A549 (cell line): ENCODE measurements around the gene TMEM63C. TPM values are rescaled to one million over a fixed set of nuclear protein-coding genes. Genes with fewer than 3 reads are reported as not detected.

Experiments used
- ATAC-seq, 2 experiments: fragments of 200-7000 bp in 1 of 2; fragments of >200 bp in 1 of 2; cut with Nextera tagmentation in 1 of 2; cut with Tn5 transposase in 1 of 2; 3 replicates each; pipeline versions ENCODE4 v1.8.0 to v1.9.1; 2018 to 2020; ENCODE audit warnings: mild to moderate bottlenecking in 1 of 2, moderate library complexity in 1 of 2
- CTCF ChIA-PET: fragments of 300-600 bp; sonication (Branson Sonifier 250); formaldehyde crosslinking; extraction: SDS; loops from one replicate; lab custom pipeline; 2021; ENCODE audit warnings: antibody characterized with exemption, inconsistent platforms; lab: Yijun Ruan, JAX
- POLR2A ChIA-PET: fragments of 350-600 bp; formaldehyde crosslinking; extraction: SDS; loops from one replicate; lab custom pipeline; 2021; ENCODE audit warnings: antibody characterized with exemption, inconsistent platforms; lab: Yijun Ruan, JAX
- DNase-seq, 2 experiments: peaks; one replicate each; pipeline versions ENCODE4 v3.0.0 to v3.0.0-alpha.2; 2011 to 2016; ENCODE audit warnings: low read depth in 1 of 2, low spot score in 1 of 2
- FAIRE-seq: peaks from 2 replicates; lab custom pipeline; 2011; peaks lifted over from hg19 to GRCh38; lab: Jason Lieb, UNC
- H3K27ac ChIP-seq, 2 experiments: fragments of >200 bp; sonication (Bioruptor Twin); formaldehyde crosslinking; 3 replicates each; pipeline ENCODE4 v1.5.1; 2016 to 2017
- H3K4me1 ChIP-seq: fragments of >200 bp; sonication (Bioruptor Twin); formaldehyde crosslinking; 3 replicates; pipeline ENCODE4 v1.6.1; 2016
- H3K4me2 ChIP-seq: fragments of >200 bp; sonication (Bioruptor Twin); formaldehyde crosslinking; 3 replicates; pipeline ENCODE4 v1.6.1; 2016
- H3K4me3 ChIP-seq: fragments of >200 bp; sonication (Bioruptor Twin); formaldehyde crosslinking; 3 replicates; pipeline ENCODE4 v1.5.1; 2016
- H3K9me3 ChIP-seq: fragments of >200 bp; sonication (Bioruptor Twin); formaldehyde crosslinking; 3 replicates; pipeline ENCODE4 v1.6.1; 2016
- BHLHE40 ChIP-seq: IDR thresholded peaks from 2 replicates; pipeline ENCODE4 v1.6.1; 2012; ENCODE audit warnings: low read depth, low read length, inconsistent platforms
- CHD2 ChIP-seq: fragments of 150-350 bp; IDR thresholded peaks from 2 replicates; pipeline ENCODE4 v1.6.1; 2014; ENCODE audit warnings: low read length; ENCODE audit not compliant: partially characterized antibody
- EP300 ChIP-seq, 2 experiments: fragments of >200 bp; sonication (Bioruptor Twin); formaldehyde crosslinking; IDR thresholded peaks; 2 replicates in 1 of 2; 3 replicates in 1 of 2; pipeline ENCODE4 v1.6.1; 2016 to 2017
- FOSB ChIP-seq: fragments of 250-450 bp; sonication (Bioruptor Pico); IDR thresholded peaks from 2 replicates; pipeline ENCODE4 v1.5.0; 2020; ENCODE audit warnings: mild to moderate bottlenecking, moderate library complexity
- MAZ ChIP-seq: fragments of 150-350 bp; IDR thresholded peaks from 2 replicates; pipeline ENCODE4 v1.6.1; 2014; ENCODE audit warnings: antibody characterized with exemption, low read depth, low read length, borderline replicate concordance
- NFE2L2 ChIP-seq: fragments of 150-350 bp; conservative IDR thresholded peaks from 2 replicates; pipeline ENCODE4 v1.6.1; 2014; ENCODE audit warnings: low read length
- RAD21 ChIP-seq, 2 experiments: fragments of >200 bp in 1 of 2; sonication (Bioruptor Twin) in 1 of 2; formaldehyde crosslinking in 1 of 2; IDR thresholded peaks in 1 of 2; conservative IDR thresholded peaks in 1 of 2; 2 replicates in 1 of 2; 3 replicates in 1 of 2; pipeline ENCODE4 v1.6.1; 2012 to 2018; ENCODE audit warnings: inconsistent platforms in 1 of 2
- RARB ChIP-seq: fragments of 250-450 bp; sonication (Bioruptor Pico); IDR thresholded peaks from 2 replicates; pipeline ENCODE4 v1.8.0; 2021; ENCODE audit warnings: mild to moderate bottlenecking, moderate library complexity
- SREBF2 ChIP-seq: fragments of 450-650 bp; IDR thresholded peaks from 2 replicates; pipeline ENCODE4 v1.6.1; 2014; ENCODE audit warnings: mild to moderate bottlenecking, moderate library complexity
- TFCP2L1 ChIP-seq: fragments of 250-450 bp; sonication (Bioruptor Pico); IDR thresholded peaks from 2 replicates; pipeline ENCODE4 v1.5.0; 2021; ENCODE audit warnings: mild to moderate bottlenecking
- ZNF302 ChIP-seq: fragments of 250-450 bp; sonication (Bioruptor Pico); IDR thresholded peaks from 2 replicates; pipeline ENCODE4 v1.9.0; 2021; ENCODE audit warnings: inconsistent platforms, mild to moderate bottlenecking, moderate library complexity
- WGBS: methylation state at CpG from one replicate; pipeline ENCODE4 v1.1.6; 2017; ENCODE audit errors: missing lambda C conversion rate; 5-methylcytosine and 5-hydroxymethylcytosine counted together
- polyA plus RNA-seq, 4 experiments: library from polyadenylated mRNA; depleted of rRNA in 3 of 4; stranded (reverse); fragments of >200 nt; fragmentation: RNase III in 1 of 4; extraction: RNeasy Plus Mini Kit Qiagen cat#74134 plus additional on column Dnase treatment in 1 of 4; gene quantifications; 2 replicates in 3 of 4; 3 replicates in 1 of 4; pipeline ENCODE4 v1.2.3, GENCODE V29; 2011 to 2017
- TF ChIP-seq, protein P1 (sequence below): fragments of 200-600 bp; sonication (generic); IDR thresholded peaks from 2 replicates; pipeline ENCODE4 v1.6.1; 2016; ENCODE audit warnings: antibody characterized with exemption, mild to moderate bottlenecking, moderate library complexity
- TF ChIP-seq, protein P2 (sequence below): fragments of 150-350 bp; IDR thresholded peaks from 2 replicates; pipeline ENCODE4 v1.6.1; 2014; ENCODE audit warnings: low read depth, mild to moderate bottlenecking, low read length
- TF ChIP-seq, protein P3 (sequence below): fragments of >200 bp; sonication (Bioruptor Twin); formaldehyde crosslinking; IDR thresholded peaks from 3 replicates; pipeline ENCODE4 v1.5.1; 2016
- TF ChIP-seq, protein P4 (sequence below): fragments of 450-650 bp; IDR thresholded peaks from 2 replicates; pipeline ENCODE4 v1.6.1; 2014; ENCODE audit warnings: antibody characterized with exemption

The TMEM63C gene
- polyA plus RNA-seq, 2 of the 4 experiments (the other 2 are of a cell fraction), result 0.43 to 0.57 TPM

DNA sequence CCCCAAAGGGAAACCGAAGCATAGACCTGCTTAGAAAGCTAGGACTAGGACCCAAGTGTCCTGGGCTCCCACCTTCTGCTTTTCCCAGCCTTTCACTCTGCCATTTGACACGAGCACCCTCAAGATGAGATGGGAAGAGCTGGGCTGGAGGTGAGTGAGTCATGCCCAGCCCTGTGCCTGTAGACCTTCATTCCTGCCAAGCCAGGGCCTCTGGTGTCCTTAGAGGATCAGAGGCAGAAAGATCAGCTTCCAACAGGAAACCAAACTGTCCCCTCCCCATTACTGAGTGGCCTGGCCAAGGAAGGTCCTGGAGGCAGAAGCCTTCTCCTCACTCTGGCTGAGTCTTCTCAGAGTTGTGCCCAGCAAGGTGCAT lies 3.5 kb downstream of the TMEM63C start:
- TF ChIP-seq, protein P1, sequence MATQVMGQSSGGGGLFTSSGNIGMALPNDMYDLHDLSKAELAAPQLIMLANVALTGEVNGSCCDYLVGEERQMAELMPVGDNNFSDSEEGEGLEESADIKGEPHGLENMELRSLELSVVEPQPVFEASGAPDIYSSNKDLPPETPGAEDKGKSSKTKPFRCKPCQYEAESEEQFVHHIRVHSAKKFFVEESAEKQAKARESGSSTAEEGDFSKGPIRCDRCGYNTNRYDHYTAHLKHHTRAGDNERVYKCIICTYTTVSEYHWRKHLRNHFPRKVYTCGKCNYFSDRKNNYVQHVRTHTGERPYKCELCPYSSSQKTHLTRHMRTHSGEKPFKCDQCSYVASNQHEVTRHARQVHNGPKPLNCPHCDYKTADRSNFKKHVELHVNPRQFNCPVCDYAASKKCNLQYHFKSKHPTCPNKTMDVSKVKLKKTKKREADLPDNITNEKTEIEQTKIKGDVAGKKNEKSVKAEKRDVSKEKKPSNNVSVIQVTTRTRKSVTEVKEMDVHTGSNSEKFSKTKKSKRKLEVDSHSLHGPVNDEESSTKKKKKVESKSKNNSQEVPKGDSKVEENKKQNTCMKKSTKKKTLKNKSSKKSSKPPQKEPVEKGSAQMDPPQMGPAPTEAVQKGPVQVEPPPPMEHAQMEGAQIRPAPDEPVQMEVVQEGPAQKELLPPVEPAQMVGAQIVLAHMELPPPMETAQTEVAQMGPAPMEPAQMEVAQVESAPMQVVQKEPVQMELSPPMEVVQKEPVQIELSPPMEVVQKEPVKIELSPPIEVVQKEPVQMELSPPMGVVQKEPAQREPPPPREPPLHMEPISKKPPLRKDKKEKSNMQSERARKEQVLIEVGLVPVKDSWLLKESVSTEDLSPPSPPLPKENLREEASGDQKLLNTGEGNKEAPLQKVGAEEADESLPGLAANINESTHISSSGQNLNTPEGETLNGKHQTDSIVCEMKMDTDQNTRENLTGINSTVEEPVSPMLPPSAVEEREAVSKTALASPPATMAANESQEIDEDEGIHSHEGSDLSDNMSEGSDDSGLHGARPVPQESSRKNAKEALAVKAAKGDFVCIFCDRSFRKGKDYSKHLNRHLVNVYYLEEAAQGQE, result no peak
- TF ChIP-seq, protein P2, sequence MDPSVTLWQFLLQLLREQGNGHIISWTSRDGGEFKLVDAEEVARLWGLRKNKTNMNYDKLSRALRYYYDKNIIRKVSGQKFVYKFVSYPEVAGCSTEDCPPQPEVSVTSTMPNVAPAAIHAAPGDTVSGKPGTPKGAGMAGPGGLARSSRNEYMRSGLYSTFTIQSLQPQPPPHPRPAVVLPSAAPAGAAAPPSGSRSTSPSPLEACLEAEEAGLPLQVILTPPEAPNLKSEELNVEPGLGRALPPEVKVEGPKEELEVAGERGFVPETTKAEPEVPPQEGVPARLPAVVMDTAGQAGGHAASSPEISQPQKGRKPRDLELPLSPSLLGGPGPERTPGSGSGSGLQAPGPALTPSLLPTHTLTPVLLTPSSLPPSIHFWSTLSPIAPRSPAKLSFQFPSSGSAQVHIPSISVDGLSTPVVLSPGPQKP, result no peak
- no peak for TF ChIP-seq FOSB
- TF ChIP-seq RAD21 (conservative IDR thresholded peaks at IDR 0.05 in 1 of 2, IDR thresholded peaks at IDR 0.05 in 1 of 2), result no peak
- TF ChIP-seq TFCP2L1 (CRISPR knock-in tag), result no peak
- no peak for TF ChIP-seq NFE2L2
- no peak for TF ChIP-seq RARB (CRISPR knock-in tag)
- TF ChIP-seq MAZ, result no peak
- 44% methylated on average over 2 of the region's 2 CpGs for WGBS
- no peaks in the 10 kb centered on the region for H3K9me3 ChIP-seq
- no peak for ATAC-seq
- H3K4me3 ChIP-seq, result no peak overlapping the region
- POLR2A ChIA-PET, result no interaction called here
- no peak overlapping the region; a peak in 1 of 6 replicates for H3K27ac ChIP-seq
- peaks cover 12% of the 10 kb centered on the region; the same call in 2 of the 3 replicates for H3K4me1 ChIP-seq
- CTCF ChIA-PET, result interaction anchor here (0.8 to 4.8 kb wide), 6 partner anchors 22 to 131 kb away, joined by 3 to 25 read pairs (median 6); partner anchors contain the start of gene ZDHHC22
- DNase-seq, result no peak
- H3K4me2 ChIP-seq, result no peak overlapping the region
- FAIRE-seq, result no peak

DNA sequence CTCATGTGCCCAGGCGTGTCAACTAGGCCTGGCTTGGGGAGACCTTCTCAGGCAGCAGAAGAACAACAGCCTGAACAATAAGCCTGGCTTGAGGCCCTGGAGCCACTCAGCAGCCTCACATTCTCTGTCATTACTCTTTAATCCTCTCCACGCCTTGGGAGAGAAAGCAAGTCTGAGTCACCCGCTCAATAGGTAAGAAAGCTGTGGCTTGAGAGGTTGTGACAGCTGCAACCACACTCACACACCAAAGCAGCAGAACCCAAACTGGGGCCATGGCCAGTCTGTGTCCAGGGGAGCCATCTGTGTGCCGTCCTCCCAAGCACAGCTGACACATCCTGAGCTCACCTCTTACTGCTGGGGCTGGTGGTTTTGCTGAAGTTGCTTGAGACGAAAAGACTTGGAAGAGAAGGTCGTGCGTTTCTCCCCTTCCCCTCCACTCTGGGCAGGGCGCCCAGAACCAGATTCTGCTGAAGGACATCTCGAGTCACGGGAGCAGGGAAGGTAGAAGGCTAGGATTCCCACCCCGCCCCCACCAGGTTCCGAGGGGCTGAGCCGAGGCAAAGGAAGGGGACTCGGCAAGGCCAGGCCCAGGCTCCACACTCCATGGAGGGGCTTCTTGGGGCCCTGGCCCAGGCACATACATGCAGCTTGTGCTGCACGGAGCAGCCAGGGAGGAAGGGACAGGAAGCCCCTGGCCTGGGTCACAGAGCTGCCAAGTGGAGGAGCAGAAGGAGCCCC lies 5.5 kb downstream of the TMEM63C start:
- DNase-seq (peak in 1 of 2 experiments; percentile 25), FAIRE-seq (no peak)
- POLR2A ChIA-PET, result no interaction called here
- WGBS, result 55% methylated on average over 13 of the region's 15 CpGs
- TF ChIP-seq, protein P3, sequence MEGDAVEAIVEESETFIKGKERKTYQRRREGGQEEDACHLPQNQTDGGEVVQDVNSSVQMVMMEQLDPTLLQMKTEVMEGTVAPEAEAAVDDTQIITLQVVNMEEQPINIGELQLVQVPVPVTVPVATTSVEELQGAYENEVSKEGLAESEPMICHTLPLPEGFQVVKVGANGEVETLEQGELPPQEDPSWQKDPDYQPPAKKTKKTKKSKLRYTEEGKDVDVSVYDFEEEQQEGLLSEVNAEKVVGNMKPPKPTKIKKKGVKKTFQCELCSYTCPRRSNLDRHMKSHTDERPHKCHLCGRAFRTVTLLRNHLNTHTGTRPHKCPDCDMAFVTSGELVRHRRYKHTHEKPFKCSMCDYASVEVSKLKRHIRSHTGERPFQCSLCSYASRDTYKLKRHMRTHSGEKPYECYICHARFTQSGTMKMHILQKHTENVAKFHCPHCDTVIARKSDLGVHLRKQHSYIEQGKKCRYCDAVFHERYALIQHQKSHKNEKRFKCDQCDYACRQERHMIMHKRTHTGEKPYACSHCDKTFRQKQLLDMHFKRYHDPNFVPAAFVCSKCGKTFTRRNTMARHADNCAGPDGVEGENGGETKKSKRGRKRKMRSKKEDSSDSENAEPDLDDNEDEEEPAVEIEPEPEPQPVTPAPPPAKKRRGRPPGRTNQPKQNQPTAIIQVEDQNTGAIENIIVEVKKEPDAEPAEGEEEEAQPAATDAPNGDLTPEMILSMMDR, result no peak
- no peak for TF ChIP-seq RAD21 (conservative IDR thresholded peaks at IDR 0.05 in 1 of 2, IDR thresholded peaks at IDR 0.05 in 1 of 2)
- TF ChIP-seq, all 56 proteins: peak for 0
- no peak overlapping the region; a peak in 1 of 6 replicates for H3K27ac ChIP-seq
- H3K9me3 ChIP-seq, result no peaks in the 10 kb centered on the region
- H3K4me3 ChIP-seq, result no peak overlapping the region
- ATAC-seq, result peak; percentile 8 to 10; a peak in 2 of 6 replicates
- CTCF ChIA-PET, result interaction anchor here (0.9 to 4.8 kb wide), 3 partner anchors 35 to 114 kb away, joined by 3 to 25 read pairs (median 3); no protein-coding TSS in a partner anchor
- H3K4me2 ChIP-seq, result no peak overlapping the region
- peaks cover 4% of the 10 kb centered on the region; the same call in 1 of the 3 replicates for H3K4me1 ChIP-seq

DNA sequence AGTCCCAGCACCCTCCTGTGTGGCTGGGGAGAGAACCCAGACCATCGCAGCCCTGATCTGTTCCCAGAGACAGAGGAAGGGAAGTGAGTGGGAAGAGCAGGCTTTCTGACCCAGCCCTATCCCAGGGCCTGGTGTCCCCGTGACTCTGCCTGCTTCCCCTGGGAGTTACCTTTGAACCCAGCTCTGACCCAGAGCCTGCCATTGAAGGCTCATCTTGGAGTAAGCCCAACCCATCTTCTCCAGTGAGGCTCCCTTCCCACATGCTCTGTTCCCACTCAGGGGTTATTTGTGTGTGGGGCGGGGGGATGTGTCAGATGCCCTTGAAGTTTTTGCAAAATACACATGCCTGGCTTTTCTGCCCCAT lies 6.0 kb downstream of the TMEM63C start:
- H3K27ac ChIP-seq, result no peak overlapping the region; a peak in 1 of 6 replicates
- WGBS, result 63% methylated on average over 3 of the region's 3 CpGs
- DNase-seq, result no peak
- no peaks in the 10 kb centered on the region for H3K9me3 ChIP-seq
- H3K4me1 ChIP-seq, result no peaks in the 10 kb centered on the region; the same call in 2 of the 3 replicates
- H3K4me2 ChIP-seq, result no peak overlapping the region
- FAIRE-seq, result no peak
- ChIA-PET CTCF (interaction anchor here (0.9 to 1.2 kb wide), 2 partner anchors 90 to 114 kb away, joined by 3 read pairs; no protein-coding TSS in a partner anchor), POLR2A (no interaction called here)
- ATAC-seq, result no peak
- no peak for TF ChIP-seq TFCP2L1 (CRISPR knock-in tag)
- no peak for TF ChIP-seq MAZ
- TF ChIP-seq, protein P4, sequence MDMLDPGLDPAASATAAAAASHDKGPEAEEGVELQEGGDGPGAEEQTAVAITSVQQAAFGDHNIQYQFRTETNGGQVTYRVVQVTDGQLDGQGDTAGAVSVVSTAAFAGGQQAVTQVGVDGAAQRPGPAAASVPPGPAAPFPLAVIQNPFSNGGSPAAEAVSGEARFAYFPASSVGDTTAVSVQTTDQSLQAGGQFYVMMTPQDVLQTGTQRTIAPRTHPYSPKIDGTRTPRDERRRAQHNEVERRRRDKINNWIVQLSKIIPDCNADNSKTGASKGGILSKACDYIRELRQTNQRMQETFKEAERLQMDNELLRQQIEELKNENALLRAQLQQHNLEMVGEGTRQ, result no peak
- no peak for TF ChIP-seq SREBF2
- no peak for TF ChIP-seq ZNF302 (CRISPR knock-in tag)
- no peak for TF ChIP-seq CHD2
- no peak for TF ChIP-seq EP300 (IDR thresholded peaks at IDR 0.05)
- TF ChIP-seq BHLHE40, result no peak
- H3K4me3 ChIP-seq, result no peak overlapping the region
